Heart left ventricle (tissue), 13 donors: Measurements from ENCODE around the gene NCOA1.

Experiments
- CTCF ChIP-seq, 12 donors: fragments of 200-600 bp; sonication (generic) in 4 of 12; IDR thresholded peaks; one replicate each; pipeline versions ENCODE4 v1.5.0 to v1.8.0; 2018 to 2022; ENCODE audit warnings: antibody characterized with exemption in 12 of 12, mild to moderate bottlenecking in 5 of 12
- POLR2A ChIP-seq, 2 donors: fragments of 450-650 bp; IDR thresholded peaks; one replicate each; pipeline ENCODE4 v1.6.1; 2017; ENCODE audit warnings: antibody characterized with exemption in 2 of 2, mild to moderate bottlenecking in 2 of 2, moderate library complexity in 2 of 2
- donor health status: ischemic (EF 13 %, LVEDD 7.1; RV severe dilation, severe dysfunction).
- donor health status: DM: no; HTN: yes; CAD: no.
- donor health status: DM: no; HTN: no; CAD: no.
- donor health status: ischemic (EF 25% LVEDD 6.9; RV normal size, moderate dysfunction).
- donor health status: ischemic (EF 25% LVEDD 5.7; RV mildly dilated, moderate dysfunction).
- donor health status: ischemic (EF 35%, LVEDD 5.7; RV mildly dilated, moderate dysfunction).
- donor health status: nonischemic (EF 11% LVEDD 7.7; RV severe dilation, severe dysfunction).
- donor health status: DM: yes; HTN: yes; CAD: no.
- donor health status: PGD.
- donor health status: ischemic (EF 29% LVEDD 5.4; RV normal size, mild dysfunction).
- donor health status: nonischemic (EF 23%, LVEDD 6.1; RV moderate dilation, normal function).

DNA sequence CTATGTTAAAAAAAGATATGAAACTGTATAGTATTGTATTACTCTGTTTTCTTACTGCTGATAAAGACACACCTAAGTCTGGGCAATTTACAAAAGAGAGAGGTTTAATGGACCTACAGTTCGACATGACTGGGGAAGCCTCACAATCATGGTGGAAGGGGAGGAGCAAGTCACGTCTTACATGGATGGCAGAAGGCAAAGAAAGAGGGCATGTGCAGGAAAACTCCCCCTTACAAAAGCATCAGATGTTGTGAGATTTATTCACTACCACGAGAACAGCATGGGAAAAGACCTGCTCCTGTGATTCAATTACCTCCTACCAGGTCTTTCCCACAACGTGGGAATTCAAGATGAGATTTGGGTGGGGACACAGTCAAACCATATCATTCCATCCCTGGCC lies 57.0 kb downstream of the NCOA1 start:
- TF ChIP-seq CTCF (IDR thresholded peaks at IDR 0.05) (no peak), POLR2A (IDR thresholded peaks at IDR 0.05) (no peak)
